Activated CD8-positive, alpha-beta memory T cell treated with anti-CD3 and anti-CD28 coated beads for 1 hour (primary cell): ENCODE data around the gene OR5J2.
"Not testable (repeated sequence)": the region's sequence is repeated elsewhere in the genome, so short reads cannot be mapped to it uniquely, and the experiment has no call there.

Source experiments
- DNase-seq, 2 donors: peaks; one replicate each; pipeline ENCODE4 v3.0.0-alpha.2; 2020; ENCODE audit warnings: low read depth in 1 of 2; ENCODE audit errors: extremely low read depth in 1 of 2

Gene OR5J2

DNA sequence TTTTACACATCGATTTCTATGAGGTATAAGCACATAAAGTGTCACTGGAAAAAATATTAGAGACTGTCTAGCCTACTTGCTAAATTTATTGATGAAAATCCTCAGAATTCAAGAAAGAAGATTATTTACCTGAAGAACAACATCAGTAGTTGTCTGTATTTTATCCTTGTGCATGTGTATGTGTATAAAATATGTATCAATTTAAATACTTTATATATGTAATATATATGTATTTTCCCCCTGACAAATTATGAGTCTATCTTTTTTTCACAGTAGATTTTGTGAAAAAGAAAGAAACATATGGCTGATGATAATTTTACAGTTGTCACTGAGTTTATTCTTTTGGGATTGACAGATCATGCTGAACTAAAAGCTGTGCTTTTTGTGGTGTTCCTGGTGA, at the start of gene OR5J2:
Gene OR5J2, plus strand, starts transcription at position 301 of the 400 bp plus-strand sequence. Its CDS starts 0 bp downstream, at position 301.
- DNase-seq, result no peak

DNA sequence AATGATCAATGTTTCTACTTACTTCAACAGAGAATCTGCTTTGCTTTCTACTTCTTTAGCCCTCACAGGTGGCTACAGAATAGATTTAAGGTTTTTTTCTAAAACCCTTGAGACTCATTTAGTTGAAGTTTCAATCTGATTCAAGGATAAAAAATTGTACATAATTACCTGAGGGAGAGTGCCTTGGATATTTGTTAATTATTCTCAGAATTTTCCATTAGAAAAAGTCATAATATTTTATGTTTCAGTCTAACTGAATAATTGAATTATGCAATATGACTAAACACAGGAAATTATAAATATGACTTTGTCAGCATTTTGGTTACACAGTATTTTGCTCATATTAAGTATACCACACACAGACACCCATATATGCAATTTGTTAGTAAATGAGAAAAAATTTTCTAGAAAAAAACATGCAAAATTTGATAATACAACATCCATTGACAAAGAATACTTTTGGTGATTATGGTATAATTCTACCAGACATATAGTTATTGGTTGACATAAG, 36.2 kb upstream of the OR5J2 start, which contains the start of gene OR8J3:
Gene OR8J3, minus strand, starts transcription at position 51 of the 511 bp plus-strand sequence. CDS start 2,483 bp downstream, outside the sequence.
- no peak for DNase-seq

DNA sequence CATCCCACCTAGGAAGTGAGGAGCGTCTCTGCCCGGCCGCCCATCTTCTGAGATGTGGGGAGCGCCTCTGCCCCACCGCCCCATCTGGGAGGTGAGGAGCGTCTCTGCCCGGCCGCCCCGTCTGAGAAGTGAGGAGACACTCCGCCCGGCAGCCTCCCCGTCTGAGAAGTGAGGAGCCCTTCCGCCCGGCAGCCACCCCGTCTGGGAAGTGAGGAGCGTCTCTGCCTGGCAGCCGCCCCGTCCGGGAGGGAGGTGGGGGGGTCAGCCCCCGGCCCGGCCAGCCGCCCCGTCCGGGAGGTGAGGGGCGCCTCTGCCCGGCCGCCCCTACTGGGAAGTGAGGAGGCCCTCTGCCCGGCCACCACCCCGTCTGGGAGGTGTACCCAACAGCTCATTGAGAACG, 32.7 kb upstream of the OR5J2 start:
- DNase-seq, result not testable (repeated sequence)

DNA sequence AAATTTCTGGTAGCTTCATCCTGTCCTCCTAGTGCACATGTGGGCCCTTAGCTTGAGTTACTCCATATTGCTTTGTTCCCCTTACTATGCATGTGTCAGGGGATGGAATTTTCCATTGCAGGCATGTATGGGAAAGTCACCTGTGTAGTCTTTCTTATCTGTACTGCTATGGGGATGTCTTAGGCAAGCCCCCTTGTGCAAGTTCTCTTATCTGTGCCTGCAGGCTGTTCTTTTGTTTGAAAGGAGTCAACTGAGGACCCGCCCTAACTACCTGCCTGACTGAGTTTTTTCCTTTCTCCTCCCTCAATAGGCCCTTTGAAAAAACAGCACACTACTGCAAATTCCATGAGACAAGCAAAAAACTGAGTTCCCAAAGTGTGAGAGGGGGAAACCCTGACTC, 25.0 kb upstream of the OR5J2 start:
- DNase-seq, result no peak

DNA sequence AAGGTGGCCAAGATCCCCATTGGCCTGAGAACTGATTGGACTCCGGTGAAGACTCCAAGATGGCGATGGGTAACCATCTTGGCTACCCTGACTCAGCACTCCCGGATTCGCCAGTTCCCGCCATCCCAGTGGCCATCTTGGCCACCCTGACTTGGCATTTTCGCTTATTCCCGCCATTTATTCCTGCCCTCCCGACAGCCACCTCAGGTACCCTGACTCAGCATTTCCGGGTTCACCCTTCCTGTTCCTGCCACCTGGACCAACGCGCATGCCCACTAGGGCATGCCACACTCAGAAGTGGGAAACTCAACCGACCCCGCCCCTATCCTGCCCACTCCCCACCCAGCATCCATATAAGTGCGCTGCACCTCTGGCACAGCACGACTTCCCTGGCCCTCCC, 24.1 kb upstream of the OR5J2 start:
- DNase-seq, result no peak

DNA sequence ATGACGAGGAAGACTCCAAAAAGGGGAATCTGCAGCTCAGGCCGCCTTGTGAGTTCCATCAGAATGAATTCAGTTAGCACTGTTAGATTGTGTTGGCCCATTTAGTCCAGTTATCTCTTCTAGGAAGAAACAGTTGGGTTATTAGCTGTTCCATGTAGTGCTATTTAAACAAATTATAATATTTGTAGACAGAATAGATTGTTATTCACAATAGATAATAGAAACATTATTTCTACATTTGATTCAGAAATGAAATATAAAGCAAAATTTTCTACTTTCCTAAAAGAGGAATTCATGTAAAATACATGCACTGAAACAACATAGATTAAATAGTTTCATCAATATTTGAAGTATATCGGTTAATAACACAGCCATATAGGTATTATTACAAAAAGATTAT, 16.2 kb upstream of the OR5J2 start, which contains the start of gene OR8K5:
Gene OR8K5, minus strand, starts transcription at position 101 of the 400 bp plus-strand sequence. Its CDS starts 0 bp downstream, at position 101.
- no peak for DNase-seq

DNA sequence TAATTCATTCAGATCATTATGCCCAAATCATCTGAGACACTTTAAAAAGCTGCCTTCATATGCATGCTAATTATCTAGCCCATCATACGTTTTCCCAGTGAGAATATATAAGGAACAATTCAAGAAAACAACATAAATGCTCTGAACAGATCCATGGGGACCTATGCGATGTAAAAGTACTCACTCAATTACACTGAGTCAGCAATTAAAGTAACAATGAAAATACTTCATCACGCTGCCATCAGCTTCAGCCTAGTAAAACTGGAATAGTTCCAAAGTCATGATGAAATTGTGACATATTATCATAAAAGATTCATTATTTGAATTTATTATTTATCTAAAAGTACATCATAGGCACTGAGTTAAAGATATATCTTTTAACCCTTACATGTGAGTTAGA, 12.6 kb upstream of the OR5J2 start:
- no peak for DNase-seq

DNA sequence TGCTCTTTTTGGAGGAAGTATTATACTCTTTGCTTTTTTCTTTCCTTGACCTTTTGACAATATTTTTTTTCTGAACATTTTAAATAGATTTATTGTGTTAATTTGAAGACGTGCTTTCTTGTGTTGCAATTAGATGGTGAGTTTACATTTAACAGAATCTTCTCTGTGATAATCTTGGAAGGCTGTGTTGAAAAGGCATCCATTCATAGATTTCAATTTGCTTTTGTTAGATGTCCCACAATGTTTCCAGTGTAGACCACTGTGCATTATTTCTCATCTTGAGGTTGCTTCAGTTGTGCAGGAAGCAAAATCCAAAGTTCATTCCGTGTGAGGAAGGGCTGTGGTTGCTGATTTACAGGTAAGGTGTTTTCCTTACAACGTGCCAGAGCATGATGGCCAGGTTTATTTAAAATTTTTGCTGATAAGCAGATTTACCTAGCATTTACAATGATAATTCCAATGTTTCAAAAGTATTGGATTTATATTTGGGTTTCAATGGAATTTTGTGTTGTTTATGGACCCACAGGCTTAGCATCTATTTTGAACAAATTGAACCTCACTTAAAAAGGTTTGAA, 4.1 kb upstream of the OR5J2 start:
- DNase-seq, result no peak

DNA sequence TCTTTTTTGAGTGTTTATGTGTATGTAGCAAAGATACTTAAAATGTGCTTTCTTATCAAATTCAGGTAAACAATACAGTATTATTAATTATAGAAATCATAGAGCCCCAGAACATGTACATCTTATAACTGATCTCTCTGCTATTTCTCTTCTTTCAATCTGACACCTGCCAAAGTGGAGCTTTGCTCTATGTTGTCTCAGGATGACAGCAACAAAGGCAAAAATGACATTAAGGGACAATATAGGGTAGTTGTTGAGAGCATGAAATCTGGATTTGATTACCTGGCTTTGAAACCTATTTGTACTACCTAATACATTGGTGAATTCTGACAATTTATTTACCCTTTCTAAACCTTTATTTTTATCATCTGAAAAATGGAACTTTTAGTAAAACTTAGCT, 7.0 kb downstream of the OR5J2 start:
- no peak for DNase-seq

DNA sequence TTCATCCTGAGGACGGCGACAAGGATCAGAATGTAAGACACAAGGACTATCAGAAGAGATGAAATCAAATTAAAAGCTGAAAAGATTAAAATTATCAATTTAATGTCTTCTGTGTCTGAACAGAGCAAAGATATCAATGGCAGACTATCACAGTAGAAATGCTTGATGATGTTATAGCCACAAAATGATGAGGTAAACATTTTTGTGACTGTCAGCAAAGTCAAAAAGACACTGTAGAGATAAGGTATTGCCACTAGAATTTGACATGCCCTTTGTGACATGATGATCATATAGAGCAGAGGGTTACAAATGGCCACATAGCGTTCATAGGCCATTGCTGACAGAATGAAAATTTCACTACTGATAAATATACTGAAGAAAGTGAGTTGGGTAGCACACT, 12.2 kb downstream of the OR5J2 start:
- no peak for DNase-seq

DNA sequence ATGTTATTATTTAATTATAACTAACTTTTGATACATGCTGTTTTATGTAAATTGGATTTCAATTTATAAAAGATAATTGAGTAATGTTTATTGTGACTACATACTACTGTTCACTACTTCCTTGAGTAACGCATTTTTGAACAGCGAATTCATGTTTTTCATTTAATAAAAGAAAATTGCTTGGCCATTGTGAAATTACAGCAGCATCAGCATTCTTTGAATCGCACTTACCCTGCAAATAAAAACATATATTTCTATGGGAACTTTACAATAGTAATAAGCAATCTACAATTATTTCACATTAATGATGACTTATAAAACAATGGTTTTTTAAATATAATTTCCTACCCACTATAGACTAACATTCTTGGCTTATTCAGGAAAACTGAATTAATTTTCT, 20.3 kb downstream of the OR5J2 start:
- DNase-seq, result no peak

DNA sequence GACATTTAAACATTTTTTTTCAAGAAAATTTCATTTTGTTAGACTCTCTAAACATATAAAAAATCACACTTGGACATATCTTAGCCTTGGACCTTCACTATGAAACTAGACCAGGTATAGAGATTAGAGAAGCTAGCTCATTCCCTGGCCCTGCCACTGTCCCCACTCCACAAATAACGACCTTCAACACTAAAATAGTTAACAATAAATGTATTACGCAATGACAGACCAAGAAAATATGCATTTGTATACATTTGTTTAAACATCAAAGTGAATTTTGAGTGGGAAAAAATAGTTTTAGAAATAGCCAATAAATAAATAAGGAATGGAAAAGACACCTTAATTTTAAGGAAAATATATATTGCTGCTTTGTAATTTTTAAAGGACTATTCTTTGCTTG, 20.9 kb downstream of the OR5J2 start:
- no peak for DNase-seq

DNA sequence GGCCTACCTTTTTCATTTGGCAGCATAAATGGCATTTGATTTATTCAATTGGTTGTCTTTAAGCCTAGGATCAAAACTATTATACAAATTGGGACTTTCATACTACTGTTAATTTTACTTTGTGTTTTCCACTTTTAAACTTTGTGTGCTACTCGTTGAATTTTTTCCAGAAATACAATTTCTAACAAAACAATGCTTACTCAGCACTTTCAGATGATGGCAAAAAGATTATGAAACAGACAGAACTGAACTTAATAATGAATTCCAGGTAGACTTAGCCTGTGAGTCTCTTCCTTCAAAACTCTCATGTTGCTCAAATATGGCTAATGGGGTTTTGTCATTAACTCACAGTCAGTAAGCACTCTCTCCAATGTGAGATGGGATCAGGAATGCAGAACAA, 31.4 kb downstream of the OR5J2 start:
- DNase-seq, result no peak

DNA sequence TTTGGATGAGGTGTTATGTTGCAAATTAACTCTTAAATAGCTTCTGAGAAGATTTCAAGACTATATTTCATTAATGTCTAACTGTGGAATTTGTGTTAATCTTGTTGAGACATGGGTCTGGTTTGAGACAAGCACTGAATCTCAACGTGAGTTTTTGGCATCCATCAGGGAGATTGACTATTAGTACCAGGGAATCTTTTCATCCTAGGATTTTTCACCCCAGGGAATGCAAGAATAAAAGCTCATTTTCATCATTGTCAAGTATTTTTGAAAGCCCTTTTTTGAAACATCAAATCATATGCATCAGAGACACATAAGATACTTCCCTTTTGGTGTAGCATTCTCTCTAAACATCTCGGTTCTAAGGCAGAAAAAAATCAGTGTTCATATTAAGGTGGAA, 38.1 kb downstream of the OR5J2 start:
- DNase-seq, result no peak

DNA sequence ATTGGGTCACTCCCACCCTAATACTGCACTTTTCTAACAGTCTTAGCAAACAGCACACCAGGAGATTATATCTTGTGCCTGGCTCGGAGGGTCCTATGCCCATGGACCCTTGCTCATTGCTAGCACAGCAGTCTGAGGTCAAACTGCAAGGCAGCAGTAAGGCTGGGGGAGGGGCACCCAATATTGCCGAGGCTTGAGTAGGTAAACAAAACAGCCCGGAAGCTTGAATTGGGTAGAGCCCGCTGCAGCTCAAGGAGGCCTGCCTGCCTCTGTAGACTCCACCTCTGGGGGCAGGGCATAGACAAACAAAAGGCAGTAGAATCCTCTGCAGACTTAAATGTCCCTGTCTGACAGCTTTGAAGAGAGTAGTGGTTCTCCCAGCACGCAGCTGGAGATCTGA, 43.3 kb downstream of the OR5J2 start:
- not testable (repeated sequence) for DNase-seq
